ENCODE data around the gene RNPS1. TPM values are rescaled to one million over a fixed set of nuclear protein-coding genes. Genes with fewer than 3 reads are reported as not detected.

RNPS1 gene
- total RNA-seq, 1 donor from 2014 or later = 231 TPM

DNA sequence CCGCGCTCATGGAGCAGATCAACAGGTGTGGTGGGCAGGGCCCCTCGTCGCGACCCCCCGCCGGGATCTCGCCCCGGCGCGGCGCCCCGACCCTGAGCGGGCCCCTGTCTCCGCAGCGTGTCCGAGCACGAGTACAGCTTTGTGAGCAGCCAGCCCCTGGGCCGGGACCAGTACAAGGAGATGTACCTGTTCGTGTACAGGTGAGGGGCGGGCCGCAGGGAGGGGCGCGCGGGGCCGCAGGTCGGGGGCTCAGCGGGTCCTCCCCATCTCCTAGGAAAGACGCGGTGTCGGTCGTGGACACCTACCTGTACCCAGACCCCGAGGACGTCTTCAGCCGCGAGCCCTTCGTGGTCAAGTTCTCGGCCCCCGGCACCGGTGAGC lies 30.8 kb downstream of the RNPS1 start:
- DNase-seq (ENCODE audit: low read depth) = no peak
- H3K4me3 ChIP-seq (ENCODE audit: low read depth, low read length) = no peak overlapping the region
- TF ChIP-seq, protein P1, sequence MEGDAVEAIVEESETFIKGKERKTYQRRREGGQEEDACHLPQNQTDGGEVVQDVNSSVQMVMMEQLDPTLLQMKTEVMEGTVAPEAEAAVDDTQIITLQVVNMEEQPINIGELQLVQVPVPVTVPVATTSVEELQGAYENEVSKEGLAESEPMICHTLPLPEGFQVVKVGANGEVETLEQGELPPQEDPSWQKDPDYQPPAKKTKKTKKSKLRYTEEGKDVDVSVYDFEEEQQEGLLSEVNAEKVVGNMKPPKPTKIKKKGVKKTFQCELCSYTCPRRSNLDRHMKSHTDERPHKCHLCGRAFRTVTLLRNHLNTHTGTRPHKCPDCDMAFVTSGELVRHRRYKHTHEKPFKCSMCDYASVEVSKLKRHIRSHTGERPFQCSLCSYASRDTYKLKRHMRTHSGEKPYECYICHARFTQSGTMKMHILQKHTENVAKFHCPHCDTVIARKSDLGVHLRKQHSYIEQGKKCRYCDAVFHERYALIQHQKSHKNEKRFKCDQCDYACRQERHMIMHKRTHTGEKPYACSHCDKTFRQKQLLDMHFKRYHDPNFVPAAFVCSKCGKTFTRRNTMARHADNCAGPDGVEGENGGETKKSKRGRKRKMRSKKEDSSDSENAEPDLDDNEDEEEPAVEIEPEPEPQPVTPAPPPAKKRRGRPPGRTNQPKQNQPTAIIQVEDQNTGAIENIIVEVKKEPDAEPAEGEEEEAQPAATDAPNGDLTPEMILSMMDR (conservative IDR thresholded peaks at IDR 0.05; ENCODE audit: low read depth, low read length) = no peak

DNA sequence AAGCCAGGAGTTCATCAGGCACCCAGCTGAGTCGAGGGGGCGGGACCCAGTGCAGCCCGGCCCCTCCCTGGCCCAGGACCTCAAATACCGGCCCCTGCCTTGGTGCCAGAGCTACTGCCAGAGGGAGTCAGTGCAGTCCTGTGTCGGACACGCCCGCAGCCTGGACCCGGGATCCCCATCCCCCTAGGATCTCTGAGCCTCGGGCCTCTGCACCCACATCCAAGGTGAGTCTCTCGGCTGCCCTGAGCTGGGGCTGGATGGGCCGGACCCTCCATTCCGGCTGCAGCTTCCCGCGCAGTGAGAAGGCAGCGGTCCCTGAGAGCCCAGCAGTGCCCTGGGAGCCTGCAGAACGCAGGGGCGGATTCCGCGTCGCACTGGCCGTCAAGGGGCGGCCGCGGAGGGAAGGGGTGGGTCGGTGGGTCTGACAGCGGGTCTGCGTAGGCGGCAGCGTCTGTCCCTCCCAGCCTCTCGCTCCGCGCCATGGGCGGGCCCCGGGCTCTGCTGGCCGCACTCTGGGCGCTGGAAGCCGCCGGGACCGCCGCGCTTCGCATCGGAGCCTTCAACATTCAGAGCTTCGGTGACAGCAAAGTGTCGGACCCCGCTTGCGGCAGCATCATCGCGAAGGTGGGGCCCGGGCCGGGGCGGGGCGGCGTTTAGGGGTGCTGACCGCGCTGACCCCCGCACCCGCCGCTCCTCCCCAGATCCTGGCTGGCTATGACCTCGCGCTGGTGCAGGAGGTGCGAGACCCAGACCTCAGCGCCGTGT lies 31.4 kb downstream of the RNPS1 start, which contains the start of gene DNASE1L2:
Gene DNASE1L2 (plus strand): TSS at position 108 of the 765 bp plus-strand sequence. CDS start 373 bp downstream, at position 481.
- DNase-seq (ENCODE audit: low read depth) = no peak
- H3K4me3 ChIP-seq (ENCODE audit: low read depth, low read length) = no peak within 1 kb of the TSS
- TF ChIP-seq, protein P1 (conservative IDR thresholded peaks at IDR 0.05; ENCODE audit: low read depth, low read length) = no peak

DNA sequence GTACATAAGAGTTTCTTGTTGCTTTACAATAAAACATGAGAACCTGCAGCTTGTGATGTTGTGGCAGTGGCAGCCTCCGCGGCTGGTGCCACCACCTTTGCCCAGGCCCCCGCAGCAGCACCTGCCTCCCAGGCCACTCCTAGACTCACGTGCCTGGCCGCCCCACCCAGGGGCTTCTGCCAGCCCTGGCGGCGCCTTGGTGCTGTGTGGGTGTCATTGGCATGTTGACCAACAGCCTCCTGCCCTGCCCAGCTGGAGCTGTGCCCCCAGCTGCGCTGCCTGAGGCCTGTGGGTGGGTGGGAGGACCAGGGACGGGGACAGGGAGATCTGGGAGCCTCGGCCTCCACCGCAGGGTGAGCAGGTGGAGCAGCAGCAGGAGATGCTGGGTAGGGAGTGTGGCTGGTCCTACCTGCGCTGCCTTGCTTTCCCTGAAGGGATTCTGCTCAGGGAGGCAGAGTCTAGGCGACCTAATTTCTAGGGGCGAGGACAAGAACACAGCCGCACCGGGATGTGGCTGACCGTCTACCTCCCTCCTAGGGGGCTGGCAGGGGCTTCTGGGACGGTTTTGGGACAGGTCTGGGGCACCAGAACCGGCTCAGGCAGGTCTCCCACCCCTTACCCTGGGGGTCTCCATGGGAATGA lies 32.1 kb downstream of the RNPS1 start:
- DNase-seq (ENCODE audit: low read depth) = no peak
- no peak overlapping the region for H3K4me3 ChIP-seq (ENCODE audit: low read depth, low read length)
- TF ChIP-seq, protein P1 (conservative IDR thresholded peaks at IDR 0.05; ENCODE audit: low read depth, low read length) = no peak

DNA sequence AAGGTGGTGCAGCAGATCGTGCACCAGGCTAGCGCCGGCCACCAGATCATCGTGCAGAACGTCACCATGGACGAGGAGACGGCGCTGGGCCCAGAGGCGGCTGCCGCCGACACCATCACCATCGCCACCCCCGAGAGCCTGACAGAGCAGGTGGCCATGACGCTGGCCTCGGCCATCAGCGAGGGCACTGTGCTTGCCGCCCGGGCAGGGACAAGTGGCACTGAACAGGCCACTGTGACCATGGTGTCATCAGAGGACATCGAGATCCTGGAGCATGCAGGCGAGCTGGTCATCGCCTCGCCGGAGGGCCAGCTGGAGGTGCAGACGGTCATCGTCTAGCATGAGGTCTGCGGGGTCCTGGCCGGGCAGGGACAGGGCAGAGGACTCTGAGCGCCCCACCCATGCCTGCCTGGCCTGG lies 32.7 kb downstream of the RNPS1 start:
- TF ChIP-seq, protein P1 (conservative IDR thresholded peaks at IDR 0.05; ENCODE audit: low read depth, low read length) = no peak
- no peak overlapping the region for H3K4me3 ChIP-seq (ENCODE audit: low read depth, low read length)
- DNase-seq (ENCODE audit: low read depth) = no peak

DNA sequence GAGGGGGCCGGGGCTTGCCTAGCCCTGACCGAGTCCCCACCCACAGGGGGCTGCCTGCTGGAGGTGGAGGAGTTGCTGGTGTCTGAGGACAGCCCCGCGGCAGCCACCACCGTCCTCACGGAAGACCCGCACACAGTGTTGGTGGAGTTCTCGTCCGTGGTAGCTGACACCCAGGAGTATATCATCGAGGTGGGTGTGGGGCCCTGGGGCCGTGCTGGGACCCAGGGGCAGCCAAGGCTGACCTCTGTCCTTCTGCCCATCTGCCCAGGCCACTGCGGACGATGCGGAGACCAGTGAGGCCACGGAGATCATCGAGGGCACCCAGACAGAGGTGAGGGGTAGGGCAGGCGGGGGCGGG lies 33.1 kb downstream of the RNPS1 start:
- DNase-seq (ENCODE audit: low read depth) = no peak
- TF ChIP-seq, protein P1 (conservative IDR thresholded peaks at IDR 0.05; ENCODE audit: low read depth, low read length) = no peak
- H3K4me3 ChIP-seq (ENCODE audit: low read depth, low read length) = no peak overlapping the region

DNA sequence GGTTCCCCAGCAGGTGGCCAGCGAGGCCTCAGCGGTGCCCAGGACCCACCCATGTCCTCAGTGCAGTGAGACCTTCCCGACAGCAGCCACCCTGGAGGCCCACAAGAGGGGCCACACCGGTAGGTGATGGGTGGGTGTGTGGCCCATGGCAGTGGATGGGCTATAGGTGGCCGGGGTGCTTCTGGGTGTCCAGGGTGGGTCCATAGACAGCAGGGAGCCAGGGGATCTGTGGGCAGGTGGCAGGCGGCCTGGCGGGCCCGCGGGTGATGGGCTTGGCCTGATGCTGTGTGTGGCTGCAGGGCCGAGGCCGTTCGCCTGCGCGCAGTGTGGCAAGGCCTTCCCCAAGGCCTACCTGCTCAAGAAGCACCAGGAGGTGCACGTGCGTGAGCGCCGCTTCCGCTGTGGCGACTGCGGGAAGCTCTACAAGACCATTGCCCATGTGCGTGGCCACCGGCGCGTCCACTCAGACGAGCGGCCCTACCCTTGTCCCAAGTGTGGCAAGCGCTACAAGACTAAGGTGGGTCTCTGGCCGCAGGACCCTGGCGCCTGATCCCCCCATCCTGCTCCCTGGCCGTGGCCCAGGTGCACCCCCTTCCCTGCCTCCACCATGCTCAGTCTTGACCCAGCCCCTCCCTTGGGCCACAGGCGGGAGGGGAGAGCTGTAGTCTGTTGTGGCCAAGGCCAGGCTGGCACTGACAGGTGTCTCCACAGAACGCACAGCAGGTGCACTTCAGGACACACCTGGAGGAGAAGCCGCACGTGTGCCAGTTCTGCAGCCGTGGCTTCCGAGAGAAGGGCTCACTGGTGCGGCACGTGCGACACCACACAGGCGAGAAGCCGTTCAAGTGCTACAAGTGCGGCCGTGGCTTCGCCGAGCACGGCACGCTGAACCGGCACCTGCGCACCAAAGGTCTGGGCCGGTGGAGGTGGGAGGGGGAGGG lies 33.8 kb downstream of the RNPS1 start:
- TF ChIP-seq, protein P1 (conservative IDR thresholded peaks at IDR 0.05; ENCODE audit: low read depth, low read length) = no peak
- no peak overlapping the region for H3K4me3 ChIP-seq (ENCODE audit: low read depth, low read length)
- no peak for DNase-seq (ENCODE audit: low read depth)

Data from epithelial cell of proximal tubule (primary cell).